Effector memory CD8-positive, alpha-beta T cell (primary cell): ENCODE measurements around the gene SLC30A2.

Source experiments
- ATAC-seq: fragments of 150-1000 bp; cut with Tn5 transposase; replicated peaks from 2 replicates; pipeline ENCODE4 v1.10.0; 2021; ENCODE audit warnings: mild to moderate bottlenecking, moderate library complexity
- DNase-seq, 3 experiments: peaks; one replicate each; pipeline ENCODE4 v3.0.0; 2021
- H3K27ac Mint-ChIP-seq, 2 donors: one replicate each; pipeline ENCODE4 v1.8.0; 2022; ENCODE audit warnings: mild to moderate bottlenecking in 2 of 2, mixed read lengths in 2 of 2, moderate library complexity in 2 of 2
- H3K27me3 Mint-ChIP-seq, 2 donors: one replicate each; pipeline ENCODE4 v1.8.0; 2022; ENCODE audit warnings: mixed read lengths in 2 of 2
- H3K36me3 Mint-ChIP-seq: one replicate; pipeline ENCODE4 v1.8.0; 2022; ENCODE audit warnings: mild to moderate bottlenecking, moderate library complexity, mixed read lengths; ENCODE audit not compliant: insufficient read depth
- H3K4me1 Mint-ChIP-seq, 2 donors: one replicate each; pipeline ENCODE4 v1.8.0; 2022; ENCODE audit warnings: low read depth in 2 of 2, mixed read lengths in 2 of 2
- H3K4me3 Mint-ChIP-seq, 2 donors: one replicate each; pipeline ENCODE4 v1.8.0; 2022; ENCODE audit warnings: mild to moderate bottlenecking in 2 of 2, mixed read lengths in 2 of 2, moderate library complexity in 2 of 2
- H3K9me3 Mint-ChIP-seq, 2 donors: one replicate each; pipeline ENCODE4 v1.8.0; 2022; ENCODE audit warnings: mixed read lengths in 2 of 2

Gene SLC30A2

GRCh38 chr1:26029864-26030481 is 15.9 kb downstream of the SLC30A2 start:
- H3K27me3 Mint-ChIP-seq, result peaks cover 9 to 40% of the 10 kb centered on the region in 2 donors
- no peak for ATAC-seq

GRCh38 chr1:26029054-26029863 is 16.7 kb downstream of the SLC30A2 start:
- DNase-seq (no peak), ATAC-seq (no peak)
- no peaks in the 10 kb centered on the region for H3K9me3 Mint-ChIP-seq
- no peak overlapping the region for H3K27ac Mint-ChIP-seq
- peaks cover 0 to 2% of the 10 kb centered on the region in 2 donors for H3K4me1 Mint-ChIP-seq
- H3K27me3 Mint-ChIP-seq, result peaks cover 9 to 39% of the 10 kb centered on the region in 2 donors
- no peak overlapping the region for H3K4me3 Mint-ChIP-seq
- peaks cover 1% of the 10 kb centered on the region for H3K36me3 Mint-ChIP-seq

More at GRCh38 chr1:26029864-26030481, 15.9 kb downstream of the SLC30A2 start:
- peaks cover 6 to 9% of the 10 kb centered on the region in 2 donors for H3K4me1 Mint-ChIP-seq
- no peak for DNase-seq
- no peak overlapping the region for H3K27ac Mint-ChIP-seq
- no peak overlapping the region for H3K4me3 Mint-ChIP-seq
- peaks cover 5% of the 10 kb centered on the region for H3K36me3 Mint-ChIP-seq
- no peaks in the 10 kb centered on the region for H3K9me3 Mint-ChIP-seq

DNA sequence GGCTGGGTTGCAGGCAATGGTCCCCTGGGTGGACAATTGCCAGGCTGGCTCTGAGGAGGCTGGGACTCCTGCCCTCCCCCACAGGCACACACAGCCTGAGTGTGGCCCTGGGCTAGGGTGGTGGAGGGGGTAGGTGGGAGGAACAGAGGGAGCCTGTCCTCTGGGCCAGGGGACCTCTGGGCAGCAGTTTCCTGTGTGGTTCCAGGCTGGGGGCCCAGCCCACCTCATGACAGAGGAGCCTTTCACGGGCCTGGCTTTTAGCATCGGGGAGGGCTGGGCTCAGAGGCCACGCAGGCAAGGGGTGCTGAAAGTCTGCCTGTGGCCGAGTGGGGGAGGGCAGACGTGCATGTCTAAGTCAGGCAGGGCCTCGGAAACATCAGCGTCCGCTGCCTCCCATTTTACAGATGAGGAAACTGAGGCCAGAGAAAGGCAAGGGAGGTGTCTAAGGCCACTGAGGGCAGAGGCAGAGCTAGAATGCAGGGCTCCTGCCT is 17.4 kb downstream of the SLC30A2 start:
- Mint-ChIP-seq H3K27me3 (peaks cover 9 to 34% of the 10 kb centered on the region in 2 donors), H3K4me3 (no peak overlapping the region), H3K9me3 (no peaks in the 10 kb centered on the region), H3K27ac (no peak overlapping the region), H3K36me3 (no peaks in the 10 kb centered on the region), H3K4me1 (no peaks in the 10 kb centered on the region)
- ATAC-seq (no peak), DNase-seq (no peak)

DNA sequence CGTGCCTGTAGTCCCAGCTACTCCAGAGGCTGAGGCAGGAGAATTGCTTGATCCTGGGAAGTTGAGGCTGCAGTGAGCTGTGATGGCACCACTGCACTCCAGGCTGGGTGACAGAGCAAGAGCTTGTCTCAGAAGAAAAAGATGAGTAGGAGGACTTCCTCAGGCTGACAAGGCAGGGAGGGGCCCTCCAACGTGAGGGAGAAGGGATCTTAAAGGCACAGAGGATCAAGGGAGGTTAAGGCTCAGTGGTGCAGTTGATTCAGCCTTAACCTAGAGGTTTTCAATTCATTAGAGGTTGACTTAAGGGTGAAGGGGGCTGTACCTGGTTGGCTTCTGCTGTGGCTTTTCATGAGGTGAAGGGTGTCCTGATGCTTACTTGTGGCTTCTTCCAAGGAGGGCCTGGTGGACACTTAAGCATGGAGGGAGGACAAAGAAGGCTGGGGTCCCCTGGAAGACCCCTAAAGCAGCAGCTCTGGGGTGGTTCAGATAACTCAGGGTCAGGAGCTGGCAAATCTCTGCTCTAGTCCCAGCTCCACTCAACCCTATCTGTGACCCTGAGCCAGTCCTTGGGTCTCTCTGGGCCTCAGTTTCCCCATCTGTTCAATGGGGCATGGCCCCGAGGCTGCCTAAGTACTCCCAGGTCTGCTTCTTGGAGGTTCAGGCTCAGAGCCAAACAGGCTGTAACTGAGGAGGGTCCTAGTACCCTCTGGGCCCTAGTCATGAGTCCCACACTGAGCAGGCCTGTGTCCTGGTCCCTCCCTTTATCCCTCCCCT is 18.0 kb downstream of the SLC30A2 start:
- DNase-seq, result no peak
- Mint-ChIP-seq H3K27me3 (peaks cover 9 to 34% of the 10 kb centered on the region in 2 donors), H3K4me3 (no peak overlapping the region), H3K36me3 (no peaks in the 10 kb centered on the region), H3K27ac (no peak overlapping the region), H3K9me3 (no peaks in the 10 kb centered on the region), H3K4me1 (no peaks in the 10 kb centered on the region)
- ATAC-seq, result no peak

- Mint-ChIP-seq H3K4me3 (no peak overlapping the region), H3K9me3 (no peaks in the 10 kb centered on the region), H3K27ac (no peak overlapping the region), H3K4me1 (no peaks in the 10 kb centered on the region), H3K27me3 (peaks cover 1 to 23% of the 10 kb centered on the region in 2 donors), H3K36me3 (no peaks in the 10 kb centered on the region)
- DNase-seq (no peak), ATAC-seq (no peak)
These were observed 20.4 kb downstream of the SLC30A2 start for GRCh38 chr1:26025517-26025916.

DNA sequence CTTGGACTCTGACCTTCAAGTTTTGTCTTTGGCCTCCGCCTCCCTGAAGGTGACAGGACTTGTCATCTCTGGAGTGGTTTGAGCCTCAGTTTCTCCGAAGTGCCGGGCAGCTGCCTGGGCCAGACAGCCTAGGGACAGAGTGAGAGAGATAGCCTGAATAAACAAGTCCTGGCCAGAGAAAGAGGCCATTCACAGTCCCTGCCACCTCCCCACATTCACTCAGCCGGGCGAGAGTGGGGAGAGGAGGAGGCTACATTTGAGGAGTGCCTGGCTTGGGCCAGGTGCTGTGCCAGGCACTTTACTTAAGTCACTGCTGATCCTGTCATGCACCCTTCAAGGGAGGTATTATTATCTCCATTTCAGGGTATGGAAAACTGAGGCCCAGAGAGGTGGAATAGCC is 20.9 kb downstream of the SLC30A2 start:
- Mint-ChIP-seq H3K4me3 (no peak overlapping the region), H3K36me3 (no peaks in the 10 kb centered on the region), H3K27me3 (peaks cover 0 to 22% of the 10 kb centered on the region in 2 donors), H3K9me3 (no peaks in the 10 kb centered on the region), H3K27ac (no peak overlapping the region), H3K4me1 (peaks cover 0 to under 1% of the 10 kb centered on the region in 2 donors)
- DNase-seq (no peak), ATAC-seq (no peak)

GRCh38 chr1:26023826-26024225 is 22.1 kb downstream of the SLC30A2 start:
- no peaks in the 10 kb centered on the region for H3K9me3 Mint-ChIP-seq
- H3K27ac Mint-ChIP-seq, result no peak overlapping the region
- DNase-seq (no peak), ATAC-seq (no peak)
- no peak overlapping the region for H3K4me3 Mint-ChIP-seq
- peaks cover 3% of the 10 kb centered on the region in 2 donors for H3K4me1 Mint-ChIP-seq
- H3K36me3 Mint-ChIP-seq, result no peaks in the 10 kb centered on the region
- peaks cover 0 to 18% of the 10 kb centered on the region in 2 donors for H3K27me3 Mint-ChIP-seq

GRCh38 chr1:26023009-26023408 is 22.9 kb downstream of the SLC30A2 start:
- no peak for DNase-seq
- peaks cover 3% of the 10 kb centered on the region in 2 donors for H3K4me1 Mint-ChIP-seq
- no peaks in the 10 kb centered on the region for H3K36me3 Mint-ChIP-seq
- no peak overlapping the region for H3K27ac Mint-ChIP-seq
- ATAC-seq, result no peak
- peaks cover 0 to 13% of the 10 kb centered on the region in 2 donors for H3K27me3 Mint-ChIP-seq
- no peaks in the 10 kb centered on the region for H3K9me3 Mint-ChIP-seq
- H3K4me3 Mint-ChIP-seq, result no peak overlapping the region

GRCh38 chr1:26022404-26022779 is 23.5 kb downstream of the SLC30A2 start:
- no peak for ATAC-seq
- Mint-ChIP-seq H3K36me3 (no peaks in the 10 kb centered on the region), H3K27me3 (peaks cover 0 to 13% of the 10 kb centered on the region in 2 donors), H3K4me3 (no peak overlapping the region), H3K9me3 (no peaks in the 10 kb centered on the region), H3K27ac (no peak overlapping the region), H3K4me1 (peaks cover 3% of the 10 kb centered on the region in 2 donors)
- DNase-seq, result no peak

DNA sequence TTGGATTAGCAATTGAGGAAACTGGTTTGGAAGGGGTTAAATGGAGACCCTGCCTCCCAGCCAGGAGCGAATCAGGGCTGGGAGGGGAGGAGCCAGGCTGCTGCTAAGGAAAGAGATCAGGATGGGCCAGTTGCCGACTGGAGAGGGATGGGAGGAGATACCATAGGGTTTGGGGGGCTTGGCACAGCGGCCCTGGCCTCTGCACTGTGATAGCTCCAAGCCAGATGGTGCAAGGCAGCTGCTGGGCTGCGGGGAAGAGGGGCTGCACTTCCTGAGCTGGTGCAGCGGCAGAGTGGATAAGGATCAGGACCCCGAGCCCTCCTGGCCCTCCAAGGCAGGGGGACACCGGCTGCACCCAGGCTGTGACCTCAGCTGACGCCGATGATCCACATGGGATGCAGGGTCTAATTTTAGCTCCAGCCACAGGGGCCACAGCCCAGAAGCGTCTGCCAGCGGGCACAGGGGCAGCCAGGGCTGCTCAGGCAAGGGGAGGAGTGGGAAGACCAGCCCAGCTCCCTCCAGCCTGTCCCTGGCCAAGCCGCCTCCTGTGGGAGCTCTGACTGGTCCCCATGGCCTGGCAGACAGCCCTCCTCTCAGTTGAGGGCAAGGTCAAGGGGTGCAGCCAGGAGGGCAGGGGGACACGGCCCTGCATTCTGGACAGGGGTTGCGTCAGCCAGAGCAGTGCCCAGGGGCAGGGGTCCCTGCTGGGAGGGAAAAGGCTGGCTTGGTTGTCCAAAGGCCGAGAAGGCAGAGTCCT is 24.1 kb downstream of the SLC30A2 start, which contains the start of gene EXTL1:
Gene EXTL1 (plus strand): TSS at position 129 of the 757 bp plus-strand sequence. CDS start 872 bp downstream, outside the sequence.
- H3K4me1 Mint-ChIP-seq, result peaks cover 3% of the 10 kb centered on the region in 2 donors
- H3K4me3 Mint-ChIP-seq, result no peak within 1 kb of the TSS
- H3K9me3 Mint-ChIP-seq, result no peaks in the 10 kb centered on the region
- peaks cover 0 to 13% of the 10 kb centered on the region in 2 donors for H3K27me3 Mint-ChIP-seq
- ATAC-seq (no peak), DNase-seq (no peak)
- no peaks in the 10 kb centered on the region for H3K36me3 Mint-ChIP-seq
- peak within 1 kb of the TSS in 1 of 2 donors; percentile 41 for H3K27ac Mint-ChIP-seq

DNA sequence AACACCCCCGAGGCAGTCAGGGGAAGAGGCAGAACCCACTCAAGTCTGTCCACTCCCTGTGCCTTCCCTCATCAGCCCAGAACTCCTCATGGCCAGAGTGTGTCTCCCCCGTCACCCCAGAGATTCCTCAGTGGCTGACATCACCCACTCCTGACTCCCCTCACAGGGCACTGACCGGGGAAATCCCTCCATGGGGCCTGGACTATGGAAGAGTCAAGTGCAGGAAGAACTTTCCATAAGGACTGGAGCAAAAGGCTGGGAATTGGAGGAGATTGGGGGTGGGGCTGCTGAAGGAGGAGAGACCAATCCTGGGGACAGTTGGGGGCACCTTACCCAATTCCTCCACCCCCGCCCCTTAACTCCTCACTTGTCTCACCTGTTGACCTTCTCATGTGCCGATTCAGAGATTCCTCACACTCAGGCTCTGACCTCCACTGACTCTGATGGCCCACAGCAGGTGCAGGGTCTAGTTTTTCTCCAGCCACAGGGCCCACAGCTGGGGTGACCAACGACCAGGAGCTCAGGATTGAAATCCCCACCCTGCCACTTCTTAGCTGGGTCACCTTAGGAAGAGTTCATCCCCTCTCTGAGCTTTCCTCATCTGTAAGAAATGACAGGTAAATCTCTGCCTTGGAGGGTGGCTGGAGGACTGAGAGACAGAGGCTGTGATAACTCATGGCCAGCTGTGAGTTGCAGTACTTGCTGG is 24.8 kb downstream of the SLC30A2 start:
- Mint-ChIP-seq H3K9me3 (no peaks in the 10 kb centered on the region), H3K27ac (peak overlapping the region in 1 of 2 donors; percentile 41), H3K4me1 (peaks cover 3% of the 10 kb centered on the region in 2 donors), H3K36me3 (no peaks in the 10 kb centered on the region), H3K4me3 (no peak overlapping the region), H3K27me3 (peaks cover 0 to 13% of the 10 kb centered on the region in 2 donors)
- DNase-seq (no peak), ATAC-seq (no peak)

GRCh38 chr1:26020330-26020768 is 25.6 kb downstream of the SLC30A2 start:
- Mint-ChIP-seq H3K27ac (no peak overlapping the region), H3K4me3 (no peak overlapping the region), H3K27me3 (peaks cover 0 to 13% of the 10 kb centered on the region in 2 donors), H3K9me3 (no peaks in the 10 kb centered on the region), H3K36me3 (no peaks in the 10 kb centered on the region), H3K4me1 (peaks cover 3% of the 10 kb centered on the region in 2 donors)
- DNase-seq, result no peak
- no peak for ATAC-seq
